Smooth muscle cell (in vitro differentiated cells): ENCODE data around the gene ZCCHC8. TPM values are rescaled to one million over a fixed set of nuclear protein-coding genes. Genes with fewer than 3 reads are reported as not detected.
"Not testable (repeated sequence)": the region's sequence is repeated elsewhere in the genome, so short reads cannot be mapped to it uniquely, and the experiment has no call there.

Source experiments
- DNase-seq: peaks from one replicate; lab custom pipeline; 2025; ENCODE audit not compliant: unreplicated experiment; lab: John Stamatoyannopoulos, UW
- H2AFZ ChIP-seq: fragments of 200-600 bp; sonication (generic); 2 replicates; pipeline ENCODE4 v1.6.0; 2016; ENCODE audit warnings: antibody characterized with exemption, low read depth, mild to moderate bottlenecking
- H3F3A ChIP-seq: fragments of 200-600 bp; sonication (generic); 2 replicates; pipeline ENCODE4 v1.6.0; 2017; ENCODE audit warnings: antibody characterized with exemption, low read depth
- H3K27ac ChIP-seq: fragments of 200-600 bp; sonication (generic); 2 replicates; pipeline ENCODE4 v1.5.1; 2016; ENCODE audit warnings: low read depth, mild to moderate bottlenecking
- H3K27me3 ChIP-seq: fragments of 200-600 bp; sonication (generic); 2 replicates; pipeline ENCODE4 v1.6.1; 2016; ENCODE audit warnings: low read depth, mild to moderate bottlenecking
- H3K36me3 ChIP-seq: fragments of 200-600 bp; sonication (generic); 2 replicates; pipeline ENCODE4 v1.5.1; 2016; ENCODE audit warnings: low read depth
- H3K4me1 ChIP-seq: fragments of 200-600 bp; sonication (generic); 2 replicates; pipeline ENCODE4 v1.5.1; 2016; ENCODE audit warnings: low read depth
- H3K4me2 ChIP-seq: fragments of 200-600 bp; sonication (generic); 2 replicates; pipeline ENCODE4 v1.6.0; 2016; ENCODE audit warnings: mild to moderate bottlenecking
- H3K4me3 ChIP-seq: fragments of 200-600 bp; sonication (generic); 2 replicates; pipeline ENCODE4 v1.5.1; 2016; ENCODE audit warnings: mild to moderate bottlenecking
- H3K79me2 ChIP-seq: fragments of 200-600 bp; sonication (generic); 2 replicates; pipeline ENCODE4 v1.6.0; 2016; ENCODE audit warnings: low read depth, mild to moderate bottlenecking
- H3K9ac ChIP-seq: fragments of 200-600 bp; sonication (generic); 2 replicates; pipeline ENCODE4 v1.6.0; 2016; ENCODE audit warnings: low read depth
- H3K9me3 ChIP-seq: fragments of 200-600 bp; sonication (generic); replicated peaks from 2 replicates; pipeline ENCODE4 v1.5.1; 2016; ENCODE audit warnings: low read depth
- H4K20me1 ChIP-seq: fragments of 200-600 bp; sonication (generic); 2 replicates; pipeline ENCODE4 v1.6.0; 2016; ENCODE audit warnings: low read depth
- WGBS: methylation state at CpG from one replicate; pipeline ENCODE4 v1.1.7; 2016; ENCODE audit warnings: low lambda C conversion rate; 5-methylcytosine and 5-hydroxymethylcytosine counted together
- polyA plus RNA-seq: library from polyadenylated mRNA; unstranded; fragments of >200 nt; fragmentation: Nextera tagmentation; extraction: Ambion mirVana; gene quantifications from 2 replicates; pipeline ENCODE4 v1.2.1, GENCODE V29; 2016
- total RNA-seq: library from RNA; depleted of rRNA; stranded (reverse); fragments of >200 nt; gene quantifications from 2 replicates; pipeline ENCODE4 v1.2.3, GENCODE V29; 2014
- TF ChIP-seq, protein P1 (sequence below): fragments of 200-600 bp; sonication (generic); IDR thresholded peaks from 2 replicates; pipeline ENCODE4 v1.5.1; 2017; ENCODE audit warnings: borderline replicate concordance, mild to moderate bottlenecking, antibody characterized with exemption; ENCODE audit not compliant: insufficient read depth, poor library complexity, severe bottlenecking

The ZCCHC8 gene
- total and polyA plus RNA-seq, 2 experiments from 2014 or later, result 8.8 to 20.6 TPM

DNA sequence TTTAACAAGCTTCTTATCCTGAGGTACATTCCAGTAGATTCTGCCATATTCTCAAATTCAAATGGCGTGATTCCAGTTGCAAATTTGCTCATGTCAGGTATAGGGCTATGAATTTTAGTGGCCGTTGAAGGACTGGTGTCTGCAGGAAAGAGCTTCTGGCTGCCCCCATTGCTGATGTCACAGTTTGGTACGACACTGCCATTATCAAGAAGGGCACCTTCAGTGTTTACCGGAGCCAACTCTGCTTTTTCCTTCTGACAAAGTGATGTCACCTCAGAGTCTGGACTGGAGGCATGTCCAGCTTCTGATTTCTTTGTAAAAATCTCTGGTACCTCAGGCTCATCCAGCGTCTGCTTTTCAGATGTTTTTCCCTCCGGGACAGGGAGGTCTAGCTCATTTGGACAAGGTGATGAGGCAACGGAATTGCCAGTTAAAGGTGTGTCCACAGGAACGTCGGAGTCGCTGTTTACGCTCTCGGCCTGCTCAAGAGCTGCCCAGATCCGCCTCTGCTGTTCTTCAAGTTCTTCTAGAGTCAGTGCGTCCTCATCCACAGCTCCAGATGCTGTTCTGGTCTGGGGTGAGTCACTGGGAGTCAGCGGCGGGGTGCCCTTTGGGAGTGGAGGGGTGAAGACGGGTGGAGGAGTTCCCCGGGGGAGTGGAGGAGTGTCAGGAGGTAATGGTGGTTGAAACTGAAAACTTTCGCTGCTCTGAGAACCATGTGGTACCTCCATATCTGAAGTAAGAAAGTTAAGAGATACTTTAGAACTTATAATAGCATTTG is 27.0 kb downstream of the ZCCHC8 start:
- DNase-seq, result no peak
- Histone ChIP-seq H3F3A (no peaks in the 10 kb centered on the region), H3K4me1 (no peaks in the 10 kb centered on the region), H3K9me3 (no peaks in the 10 kb centered on the region), H3K27me3 (no peaks in the 10 kb centered on the region), H3K4me2 (no peak overlapping the region), H3K36me3 (peaks cover 11% of the 10 kb centered on the region), H4K20me1 (no peaks in the 10 kb centered on the region), H3K9ac (no peak overlapping the region), H3K27ac (peak overlapping the region; percentile 40), H3K4me3 (no peak overlapping the region), H2AFZ (no peak overlapping the region), H3K79me2 (no peaks in the 10 kb centered on the region)
- 79% methylated on average over 19 of the region's 19 CpGs for WGBS
- TF ChIP-seq, protein P1, sequence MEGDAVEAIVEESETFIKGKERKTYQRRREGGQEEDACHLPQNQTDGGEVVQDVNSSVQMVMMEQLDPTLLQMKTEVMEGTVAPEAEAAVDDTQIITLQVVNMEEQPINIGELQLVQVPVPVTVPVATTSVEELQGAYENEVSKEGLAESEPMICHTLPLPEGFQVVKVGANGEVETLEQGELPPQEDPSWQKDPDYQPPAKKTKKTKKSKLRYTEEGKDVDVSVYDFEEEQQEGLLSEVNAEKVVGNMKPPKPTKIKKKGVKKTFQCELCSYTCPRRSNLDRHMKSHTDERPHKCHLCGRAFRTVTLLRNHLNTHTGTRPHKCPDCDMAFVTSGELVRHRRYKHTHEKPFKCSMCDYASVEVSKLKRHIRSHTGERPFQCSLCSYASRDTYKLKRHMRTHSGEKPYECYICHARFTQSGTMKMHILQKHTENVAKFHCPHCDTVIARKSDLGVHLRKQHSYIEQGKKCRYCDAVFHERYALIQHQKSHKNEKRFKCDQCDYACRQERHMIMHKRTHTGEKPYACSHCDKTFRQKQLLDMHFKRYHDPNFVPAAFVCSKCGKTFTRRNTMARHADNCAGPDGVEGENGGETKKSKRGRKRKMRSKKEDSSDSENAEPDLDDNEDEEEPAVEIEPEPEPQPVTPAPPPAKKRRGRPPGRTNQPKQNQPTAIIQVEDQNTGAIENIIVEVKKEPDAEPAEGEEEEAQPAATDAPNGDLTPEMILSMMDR, result no peak

DNA sequence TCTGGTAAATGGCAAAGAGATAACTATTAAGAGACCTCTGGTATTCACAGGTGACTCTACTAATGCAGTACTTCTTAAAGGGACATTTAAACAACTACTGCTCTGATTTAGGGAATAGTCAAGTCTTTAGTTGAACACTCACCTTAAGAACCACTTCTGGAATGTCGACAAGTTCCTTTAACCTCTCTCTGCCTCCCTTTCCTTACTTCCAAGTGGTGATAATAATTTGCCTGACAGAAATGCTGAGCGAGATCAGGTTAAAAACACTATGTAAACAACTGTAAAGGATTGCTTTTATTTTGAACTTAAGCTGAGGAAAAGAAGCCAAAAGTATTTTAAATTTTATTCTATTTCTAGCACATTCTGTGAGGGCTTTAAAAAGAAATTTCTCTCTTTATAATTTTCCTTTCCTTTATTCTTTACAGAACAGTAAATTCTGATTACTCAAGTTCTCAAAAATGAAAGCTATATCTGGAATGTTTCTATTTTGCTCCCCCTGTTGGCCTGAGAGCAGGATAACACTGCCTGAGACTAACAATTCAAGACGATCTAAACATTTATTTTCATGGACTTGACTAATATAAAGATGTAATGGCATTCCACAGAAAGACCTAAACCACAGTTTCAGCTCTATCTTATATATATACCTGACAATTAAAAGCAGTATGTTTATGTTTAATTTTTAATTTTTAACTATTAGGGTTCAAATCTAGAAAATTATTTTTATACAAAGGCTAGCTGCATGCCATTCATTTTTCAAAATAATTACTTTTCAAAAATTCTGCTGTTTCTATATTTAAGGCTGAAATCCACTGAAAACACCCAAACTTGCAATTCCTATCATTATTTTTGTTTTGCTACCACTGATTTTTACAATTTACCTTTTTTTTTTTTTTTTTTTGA is 29.2 kb downstream of the ZCCHC8 start:
- H3K27ac ChIP-seq, result peak overlapping the region; percentile 67
- no peaks in the 10 kb centered on the region for H3K27me3 ChIP-seq
- WGBS, result 59% methylated on average over 3 of the region's 3 CpGs

GRCh38 chr12:122470576-122470975 is 30.2 kb downstream of the ZCCHC8 start:
- WGBS, result 99% methylated on average over 7 of the region's 7 CpGs
- H4K20me1 ChIP-seq, result not testable (repeated sequence)

More for the DNA sequence above, 29.2 kb downstream of the ZCCHC8 start:
- Histone ChIP-seq H3K9me3 (no peaks in the 10 kb centered on the region), H3K4me1 (no peaks in the 10 kb centered on the region), H3F3A (no peaks in the 10 kb centered on the region), H3K4me3 (no peak overlapping the region), H2AFZ (no peak overlapping the region), H4K20me1 (no peaks in the 10 kb centered on the region), H3K9ac (peak overlapping the region; percentile 42), H3K36me3 (no peaks in the 10 kb centered on the region), H3K4me2 (peak overlapping the region; percentile 57), H3K79me2 (no peaks in the 10 kb centered on the region)
- TF ChIP-seq, protein P1, result peak; percentile 76
- DNase-seq, result no peak

GRCh38 chr12:122469856-122470255 is 30.9 kb downstream of the ZCCHC8 start:
- 95% methylated on average over 6 of the region's 6 CpGs for WGBS
- H2AFZ ChIP-seq, H3K27me3 ChIP-seq, H3K4me3 ChIP-seq, H3K4me2 ChIP-seq, H3K9me3 ChIP-seq, DNase-seq, H3K36me3 ChIP-seq, H3K27ac ChIP-seq, H4K20me1 ChIP-seq, H3K9ac ChIP-seq, H3K79me2 ChIP-seq, H3K4me1 ChIP-seq, H3F3A ChIP-seq: not testable (repeated sequence)

More at GRCh38 chr12:122470576-122470975, 30.2 kb downstream of the ZCCHC8 start:
- not testable (repeated sequence) for DNase-seq, H3K9ac ChIP-seq, H3K9me3 ChIP-seq, H2AFZ ChIP-seq, H3K27me3 ChIP-seq, H3K4me1 ChIP-seq, H3K36me3 ChIP-seq, H3F3A ChIP-seq, H3K79me2 ChIP-seq, H3K4me3 ChIP-seq, H3K4me2 ChIP-seq
- H3K27ac ChIP-seq, result peak overlapping the region; percentile 67
